Measurements from ENCODE around the gene ARSG. TPM values are rescaled to one million over a fixed set of nuclear protein-coding genes. Genes with fewer than 3 reads are reported as not detected.

Gene ARSG
- total and polyA plus RNA-seq, 2 of the 8 experiments (the other 6 are each of a cell fraction or from before 2014, with no cell fraction given), result 3.3 to 4.0 TPM

- no peak overlapping the region for H2BK15ac ChIP-seq (ENCODE audit: low read length)
- no peak overlapping the region for H3K4me3 ChIP-seq (ENCODE audit: extremely low read depth in 1 of 4, insufficient read depth in 2 of 4, low read depth in 3 of 4, low read length in 4 of 4)
- DNase-seq (ENCODE audit: low read depth in 1 of 2, low spot score in 2 of 2) (no peak), FAIRE-seq (no peak)
- H3K27me3 ChIP-seq (replicated peaks in 1 of 4; ENCODE audit: control insufficient read depth in 3 of 4, extremely low read depth in 1 of 4, insufficient read depth in 3 of 4, low read length in 3 of 4), result no peaks in the 10 kb centered on the region
- H3K23ac ChIP-seq (ENCODE audit: insufficient read length), result no peak overlapping the region
- no peak overlapping the region for H3K56ac ChIP-seq (replicated peaks; ENCODE audit: insufficient read length, low read depth, low read length)
- no peaks in the 10 kb centered on the region for H3K23me2 ChIP-seq (ENCODE audit: low read depth, low read length)
- no peak overlapping the region for H2BK12ac ChIP-seq (ENCODE audit: low read depth, low read length)
- H3K27ac ChIP-seq (ENCODE audit: low read depth, low read length), result no peak overlapping the region
- no peaks in the 10 kb centered on the region for H4K20me1 ChIP-seq (replicated peaks in 1 of 2; ENCODE audit: control insufficient read depth in 1 of 2, insufficient read depth in 2 of 2, low read length in 2 of 2)
- no peak overlapping the region for H4K8ac ChIP-seq (ENCODE audit: extremely low read depth, insufficient read depth, low read length)
- no peaks in the 10 kb centered on the region for H3K79me1 ChIP-seq (ENCODE audit: low read depth, low read length)
- no peak overlapping the region for H4K91ac ChIP-seq (replicated peaks; ENCODE audit: insufficient read length, low read length)
- no peaks in the 10 kb centered on the region for H3K36me3 ChIP-seq (ENCODE audit: control insufficient read depth in 2 of 4, insufficient read depth in 4 of 4, low read length in 3 of 4)
- H3K4ac ChIP-seq (replicated peaks; ENCODE audit: insufficient read length, low read depth, low read length), result no peak overlapping the region
- no peak overlapping the region for H4K5ac ChIP-seq (ENCODE audit: insufficient read length, low read depth, low read length)
- H3K9me3 ChIP-seq (ENCODE audit: insufficient read depth in 2 of 2, low read depth in 1 of 2, low read length in 1 of 2), result no peaks in the 10 kb centered on the region
- no peaks in the 10 kb centered on the region; a peak in 1 of 4 replicates for H3K79me2 ChIP-seq (ENCODE audit: control insufficient read depth in 1 of 2, insufficient read depth in 2 of 2, low read length in 2 of 2)
- no peak overlapping the region for H3K18ac ChIP-seq (ENCODE audit: extremely low read depth, low read length)
- no peak overlapping the region for H3K4me2 ChIP-seq (ENCODE audit: insufficient read depth in 1 of 2, low read depth in 2 of 2, low read length in 2 of 2)
- H3K14ac ChIP-seq (ENCODE audit: insufficient read length), result no peak overlapping the region
- ChIA-PET CTCF (ENCODE audit: partially characterized antibody) (interaction anchor here (0.6 to 1.9 kb wide), 2 partner anchors 92 to 102 kb away, joined by 4 to 7 read pairs; no protein-coding TSS in a partner anchor), POLR2A (ENCODE audit: partially characterized antibody) (interaction anchor here (2.0 to 3.0 kb wide), 2 partner anchors 10 to 15 kb away, joined by 4 to 14 read pairs; partner anchors contain the start of genes ARSG and SLC16A6)
- no peak overlapping the region for H2BK120ac ChIP-seq (replicated peaks; ENCODE audit: low read depth, low read length)
- H2AFZ ChIP-seq (ENCODE audit: low read length), result no peak overlapping the region
- no peak overlapping the region for H2BK5ac ChIP-seq (ENCODE audit: low read depth, low read length)
- no peak overlapping the region for H2AK5ac ChIP-seq (ENCODE audit: low read depth, low read length)
- no peak overlapping the region for H2BK20ac ChIP-seq (ENCODE audit: low read length)
- WGBS, 2 experiments (ENCODE audit: extremely low coverage in 1 of 2, insufficient coverage in 1 of 2, insufficient read length in 1 of 2, insufficient replicate concordance in 2 of 2, low coverage in 1 of 2, low lambda C conversion rate in 2 of 2, missing lambda C conversion rate in 1 of 2), result 74% methylated on average over 6 of the region's 6 CpGs; no CpG with 5 or more reads in 1 of the 2 experiments
- H3K4me1 ChIP-seq (replicated peaks in 1 of 4; ENCODE audit: control insufficient read depth in 3 of 4, insufficient read depth in 4 of 4, low read length in 3 of 4), result peaks cover 2 to 9% (median 3%) of the 10 kb centered on the region in 4 experiments; a peak in 6 of 7 replicates
- no peak overlapping the region for H3K9ac ChIP-seq (replicated peaks in 1 of 4; ENCODE audit: extremely low read depth in 1 of 4, low read depth in 3 of 4, low read length in 3 of 4)
- TF ChIP-seq TAF7 (optimal IDR thresholded peaks at IDR 0.05; ENCODE audit: borderline replicate concordance, low read depth, low read length) (no peak), CTBP2 (IDR thresholded peaks at IDR 0.05; ENCODE audit: borderline replicate concordance, insufficient read depth, insufficient read length, low read length) (no peak), GTF2F1 (IDR thresholded peaks at IDR 0.05; ENCODE audit: borderline replicate concordance, low read depth, low read length) (no peak), POLR2A (IDR thresholded peaks at IDR 0.05; ENCODE audit: control extremely low read depth in 1 of 2, low read depth in 2 of 2, low read length in 2 of 2) (no peak), CREB1 (IDR thresholded peaks at IDR 0.05) (no peak), TEAD4 (IDR thresholded peaks at IDR 0.05; ENCODE audit: low read depth, low read length) (no peak), KDM5A (IDR thresholded peaks at IDR 0.05; ENCODE audit: low read length) (no peak), NANOG (IDR thresholded peaks at IDR 0.05; ENCODE audit: insufficient read depth, low read depth, low read length, poor library complexity, severe bottlenecking) (no peak), SRF (IDR thresholded peaks at IDR 0.05; ENCODE audit: low read depth, low read length) (no peak), RAD21 (IDR thresholded peaks at IDR 0.05 in 1 of 2, conservative IDR thresholded peaks at IDR 0.05 in 1 of 2; ENCODE audit: low read depth in 2 of 2, low read length in 2 of 2) (no peak), CBX5 (IDR thresholded peaks at IDR 0.05; ENCODE audit: low read depth, low read length) (no peak), SP4 (IDR thresholded peaks at IDR 0.05; ENCODE audit: low read length) (no peak), ASH2L (IDR thresholded peaks at IDR 0.05; ENCODE audit: low read length) (no peak), TBP (IDR thresholded peaks at IDR 0.05; ENCODE audit: low read depth, low read length) (no peak), SIN3A (conservative IDR thresholded peaks at IDR 0.05 in 1 of 2, IDR thresholded peaks at IDR 0.05 in 1 of 2; ENCODE audit: low read depth in 1 of 2, low read length in 2 of 2) (no peak)
Observed at GRCh38 chr17:68306819-68307218, 15.5 kb downstream of the ARSG start.

Data from H1 (cell line).